Stimulated activated CD4-positive, alpha-beta T cell treated with anti-CD3 and anti-CD28 coated beads, Interleukin-15, amount 100 ng/mL, for 48 hours (primary cell): Measurements from ENCODE around the gene RNF151.
"Not testable (repeated sequence)": the region's sequence is repeated elsewhere in the genome, so short reads cannot be mapped to it uniquely, and the experiment has no call there.

ENCODE experiments used
- DNase-seq, 2 donors: peaks; one replicate each; pipeline ENCODE4 v3.0.0-alpha.2; 2020; ENCODE audit warnings: low read depth in 2 of 2

RNF151 gene

DNA sequence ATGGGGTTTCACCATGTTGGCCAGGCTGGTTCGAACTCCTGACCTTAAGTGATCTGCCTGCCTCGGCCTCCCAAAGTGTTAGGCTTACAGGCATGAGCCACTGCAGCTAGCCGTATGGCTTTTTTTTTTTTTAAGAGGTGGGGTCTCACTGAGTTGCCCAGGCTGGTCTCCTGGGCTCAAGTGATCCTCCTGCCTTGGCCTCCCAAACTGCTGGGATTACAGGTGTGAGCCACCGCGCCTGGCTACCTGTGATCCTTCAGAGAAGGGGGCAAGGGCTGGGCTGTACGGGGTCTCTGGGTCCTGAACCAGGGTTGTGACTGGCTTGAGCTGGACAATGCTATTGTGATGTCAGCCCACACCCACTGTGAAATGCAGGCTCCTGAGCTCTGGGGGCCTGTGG, at the start of gene RNF151:
RNF151 (plus strand) TSS at position 397 of the 400 bp plus-strand sequence. CDS start 26 bp downstream, outside the sequence.
- no peak for DNase-seq

DNA sequence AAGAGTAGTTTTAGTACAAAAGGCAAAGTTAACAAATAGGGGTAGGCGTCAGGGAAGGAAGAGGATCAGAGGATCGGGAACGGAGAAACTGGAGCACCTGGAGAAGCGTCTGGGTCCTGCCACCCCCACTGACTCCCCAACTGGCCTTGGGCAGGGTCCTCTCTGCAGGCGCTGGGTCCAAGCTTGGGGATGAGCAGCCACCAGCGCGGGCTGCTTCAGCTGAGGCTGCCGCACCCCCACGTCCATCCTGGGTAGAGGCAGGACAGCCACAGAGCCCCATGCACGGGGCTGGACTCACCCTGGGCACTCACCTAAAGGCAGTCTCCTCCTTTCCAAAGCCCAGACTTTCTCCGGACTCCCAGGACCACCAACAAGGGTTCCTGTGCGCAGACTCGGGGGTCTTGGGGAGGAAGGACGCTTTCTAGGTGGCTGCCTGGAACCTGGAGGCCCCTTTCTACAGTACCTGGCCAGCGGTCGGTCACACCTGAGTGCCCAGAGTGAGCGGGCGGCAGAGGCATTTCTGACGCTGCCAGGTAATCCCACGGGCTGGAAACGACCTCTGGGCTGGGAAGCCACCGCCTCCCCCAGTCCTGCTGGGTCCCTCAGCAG, 49.5 kb upstream of the RNF151 start:
- no peak for DNase-seq

- DNase-seq, result no peak
Observed at GRCh38 chr16:1917665-1918350, 48.8 kb upstream of the RNF151 start.

DNA sequence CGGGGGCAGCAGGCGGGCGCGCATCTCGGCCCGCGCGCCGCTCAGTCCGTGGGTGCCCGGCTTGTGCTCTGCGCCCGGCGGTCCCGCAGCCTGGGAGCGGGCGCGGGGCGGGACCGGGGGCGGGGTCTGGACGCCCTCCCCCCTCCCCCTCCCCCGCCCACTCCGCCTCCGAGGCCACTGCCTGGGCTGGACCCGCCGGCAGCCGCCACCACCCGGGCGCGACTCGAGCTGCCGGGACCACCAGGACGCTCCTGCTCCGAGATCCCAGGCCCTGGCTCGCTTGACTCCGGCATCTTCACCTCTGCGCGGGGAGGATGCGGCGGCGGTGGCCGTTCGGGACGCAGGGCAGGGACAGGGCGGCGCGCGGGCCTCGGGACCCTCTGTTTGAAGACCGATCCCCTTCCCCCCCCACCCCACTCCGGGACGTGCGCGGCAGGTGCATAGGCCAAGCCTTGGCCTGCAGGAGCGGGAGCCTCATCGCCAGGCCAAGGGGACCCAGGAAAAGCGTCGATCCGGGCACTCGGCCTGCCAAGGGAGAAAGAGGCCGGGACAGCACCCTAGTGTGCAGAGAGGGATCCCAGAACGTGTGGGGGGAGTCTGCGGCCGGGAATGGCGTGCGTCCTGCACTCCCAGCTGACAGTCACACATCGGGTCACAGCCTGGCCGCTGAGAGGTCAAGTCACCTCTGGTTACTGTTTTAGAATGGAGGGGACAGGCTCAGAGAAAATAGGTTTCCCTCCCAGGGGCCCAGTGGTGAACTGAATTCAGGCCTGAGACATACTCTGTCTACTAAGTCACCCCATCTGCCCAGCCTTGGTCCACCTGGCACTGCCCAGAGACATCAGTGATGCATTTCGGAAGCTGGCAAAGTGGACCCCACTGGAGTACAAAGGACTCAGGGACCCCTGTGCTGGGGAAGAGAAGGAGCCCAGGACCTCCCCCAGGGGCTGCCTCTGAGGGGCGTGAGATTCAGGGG, 48.0 kb upstream of the RNF151 start, which contains the start of gene HS3ST6:
HS3ST6 (minus strand) TSS at position 65 of the 976 bp plus-strand sequence. CDS start 92 bp downstream, outside the sequence.
- DNase-seq, result no peak

GRCh38 chr16:1919327-1919998, 47.2 kb upstream of the RNF151 start:
- no peak for DNase-seq

DNA sequence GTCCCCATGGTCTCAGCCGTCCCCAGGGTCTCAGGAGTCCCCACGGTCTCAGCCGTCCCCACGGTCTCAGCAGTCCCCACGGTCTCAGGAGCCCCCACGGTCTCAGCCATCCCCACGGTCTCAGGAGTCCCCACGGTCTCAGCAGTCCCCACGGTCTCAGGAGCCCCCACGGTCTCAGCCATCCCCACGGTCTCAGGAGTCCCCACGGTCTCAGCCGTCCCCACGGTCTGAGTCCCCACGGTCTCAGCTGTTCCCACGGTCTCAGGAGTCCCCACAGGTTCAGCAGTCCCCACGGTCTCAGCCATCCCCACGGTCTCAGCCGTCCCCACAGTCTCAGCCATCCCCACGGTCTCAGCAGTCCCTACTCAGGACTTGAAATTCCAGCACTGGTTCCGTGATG, 46.5 kb upstream of the RNF151 start:
- not testable (repeated sequence) for DNase-seq

- DNase-seq, result peak in 1 of 2 donors; percentile 14
Observed at GRCh38 chr16:1920727-1921171, 45.9 kb upstream of the RNF151 start.

GRCh38 chr16:1922357-1922756, 44.3 kb upstream of the RNF151 start:
- no peak for DNase-seq

GRCh38 chr16:1923299-1924034, 43.2 kb upstream of the RNF151 start:
- no peak for DNase-seq

DNA sequence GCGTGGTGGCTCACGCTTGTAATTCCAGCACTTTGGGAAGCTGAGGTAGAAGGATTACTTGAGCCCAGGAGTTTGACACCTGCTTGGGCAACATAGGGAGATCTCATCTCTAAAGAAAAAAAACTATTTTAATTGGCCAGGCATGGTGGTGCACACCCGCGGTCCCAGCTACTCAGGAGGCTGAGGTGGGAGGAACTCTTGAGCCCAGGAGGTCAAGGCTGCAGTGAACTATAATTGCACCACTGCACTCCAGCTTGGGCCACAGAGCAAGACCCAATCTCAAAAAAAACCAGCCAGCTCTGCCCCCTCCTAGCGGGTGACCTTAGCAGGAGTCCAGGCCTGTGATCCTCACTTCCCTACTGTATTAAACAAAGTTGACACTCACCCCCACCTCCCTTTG, 42.6 kb upstream of the RNF151 start:
- no peak for DNase-seq

GRCh38 chr16:1926271-1926670, 40.4 kb upstream of the RNF151 start:
- DNase-seq, result no peak

DNA sequence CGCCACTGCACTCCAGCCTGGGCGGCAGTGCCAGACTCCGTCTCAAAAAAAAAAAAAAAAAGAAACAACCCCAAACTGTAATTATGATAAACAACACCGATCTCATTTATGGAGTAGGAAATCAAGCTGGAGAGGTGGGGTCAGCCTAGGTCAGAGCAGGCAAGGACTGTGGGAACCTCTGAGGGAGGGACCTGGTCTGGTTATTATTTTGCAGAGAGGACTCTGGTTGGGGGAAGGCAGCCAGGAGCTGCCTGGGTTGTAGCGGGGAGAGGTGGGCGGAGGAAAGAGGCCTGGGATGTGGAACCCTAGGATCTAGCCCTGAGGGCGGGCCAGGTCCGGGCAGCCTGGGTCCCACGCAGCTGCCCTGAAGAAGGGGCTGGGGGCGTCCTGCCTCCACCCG, 37.6 kb upstream of the RNF151 start:
- no peak for DNase-seq

GRCh38 chr16:1929578-1930337, 36.9 kb upstream of the RNF151 start:
- peak; percentile 82 to 89 for DNase-seq

GRCh38 chr16:1930338-1930720, 36.3 kb upstream of the RNF151 start:
- DNase-seq, result no peak

GRCh38 chr16:1932050-1933028, 34.3 kb upstream of the RNF151 start:
- no peak for DNase-seq

DNA sequence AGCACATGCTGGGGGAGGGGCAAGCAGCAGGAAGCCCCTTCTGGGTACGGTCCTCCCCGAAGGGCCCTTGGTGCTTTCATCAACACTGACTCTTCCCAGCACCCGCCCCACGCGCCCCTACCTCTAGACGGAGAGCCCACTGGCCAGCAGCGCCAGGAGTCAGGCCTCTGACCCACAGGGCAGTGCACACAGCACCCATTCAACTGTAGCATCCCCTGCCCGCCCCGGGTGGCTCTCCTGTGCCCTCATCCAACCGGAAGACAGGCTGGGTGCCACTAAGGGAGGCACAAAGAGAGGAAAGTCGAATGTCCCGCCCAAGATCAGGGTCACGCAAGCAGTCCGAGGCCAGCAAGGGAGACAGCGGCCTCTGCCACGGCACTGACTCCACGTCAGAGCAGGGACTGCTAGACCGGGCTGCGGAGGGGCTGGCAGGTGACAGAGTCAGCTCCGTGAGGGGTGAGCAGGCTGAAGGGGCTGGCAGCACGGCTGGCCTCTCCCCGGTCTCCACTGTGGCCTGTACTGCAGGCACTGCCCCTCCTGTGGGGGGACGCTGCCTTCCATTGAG, 33.5 kb upstream of the RNF151 start:
- DNase-seq, result no peak

- DNase-seq, result no peak
Observed at GRCh38 chr16:1936945-1937479, 29.6 kb upstream of the RNF151 start.

DNA sequence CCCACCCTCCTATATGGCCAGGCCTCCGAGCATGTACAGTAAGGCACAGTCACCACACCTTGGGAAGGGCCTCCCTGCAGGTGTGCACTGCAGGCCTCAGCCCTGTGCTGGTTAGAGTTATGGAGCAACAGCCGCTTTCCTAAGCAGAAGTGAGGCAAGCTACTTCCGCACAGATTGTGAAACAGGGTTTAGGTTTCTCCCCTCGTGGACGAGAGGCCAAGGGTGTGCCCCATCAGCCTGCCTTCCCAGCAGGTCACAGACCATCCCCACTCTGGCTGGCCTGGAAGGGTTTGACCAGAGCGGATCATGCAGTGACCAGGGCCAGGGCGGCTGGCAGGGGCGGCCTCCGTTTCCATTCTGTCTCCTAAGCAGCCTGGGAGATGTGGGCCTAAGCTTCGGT, 28.3 kb upstream of the RNF151 start:
- no peak for DNase-seq
